ENCODE results near the gene PLIN1.

Gene PLIN1

DNA sequence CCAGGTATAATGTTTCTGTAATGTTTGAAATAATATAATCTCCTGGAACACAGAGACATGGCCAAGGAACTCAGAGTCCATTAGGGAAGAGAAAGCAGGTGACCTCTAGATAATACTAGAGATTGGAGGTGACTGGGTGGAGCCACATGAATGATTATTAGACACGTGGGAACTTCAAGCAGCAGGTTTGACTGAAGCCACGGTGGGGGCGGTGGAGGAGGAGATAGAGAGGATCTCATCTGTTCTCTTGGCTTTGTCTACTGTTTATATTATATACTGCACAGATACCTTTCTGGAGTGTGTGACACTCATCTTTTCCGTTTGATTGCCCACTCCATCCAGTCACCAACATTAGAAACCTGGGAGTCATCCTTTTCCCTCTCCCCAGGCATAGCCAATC, 57.6 kb downstream of the PLIN1 start:
- H3K4me3 ChIP-seq (ENCODE audit: low read length) = no peak overlapping the region
- no peaks in the 10 kb centered on the region for H3K27me3 ChIP-seq (ENCODE audit: insufficient read depth, low read length)
- no peak overlapping the region for H3K27ac ChIP-seq (ENCODE audit: low read depth, low read length)
- no peaks in the 10 kb centered on the region for H3K4me1 ChIP-seq (ENCODE audit: insufficient read depth, low read length)
- H3K9me3 ChIP-seq (ENCODE audit: insufficient read depth, low read depth, low read length) = no peaks in the 10 kb centered on the region
- peaks cover 97% of the 10 kb centered on the region for H3K36me3 ChIP-seq (ENCODE audit: insufficient read depth, low read length)
- WGBS = 95% methylated on average over 4 of the region's 4 CpGs
- no peak overlapping the region for H3K9ac ChIP-seq (ENCODE audit: low read depth, low read length)

- H3K27ac ChIP-seq (ENCODE audit: low read depth, low read length) = no peak overlapping the region
- peaks cover 10% of the 10 kb centered on the region; the same call in 1 of the 2 replicates for H3K9me3 ChIP-seq (ENCODE audit: insufficient read depth, low read depth, low read length)
- no peaks in the 10 kb centered on the region for H3K27me3 ChIP-seq (ENCODE audit: insufficient read depth, low read length)
- peaks cover 94% of the 10 kb centered on the region for H3K36me3 ChIP-seq (ENCODE audit: insufficient read depth, low read length)
- no peak overlapping the region for H3K9ac ChIP-seq (ENCODE audit: low read depth, low read length)
- H3K4me1 ChIP-seq (ENCODE audit: insufficient read depth, low read length) = no peaks in the 10 kb centered on the region
- 91% methylated on average over 4 of the region's 4 CpGs for WGBS
- no peak overlapping the region for H3K4me3 ChIP-seq (ENCODE audit: low read length)
Observed at GRCh38 chr15:89616228-89616627, 62.9 kb downstream of the PLIN1 start.

- Histone ChIP-seq H3K9ac (ENCODE audit: low read depth, low read length) (no peak overlapping the region), H3K4me3 (ENCODE audit: low read length) (no peak overlapping the region), H3K27ac (ENCODE audit: low read depth, low read length) (no peak overlapping the region), H3K9me3 (ENCODE audit: insufficient read depth, low read depth, low read length) (peaks cover 15% of the 10 kb centered on the region; the same call in 1 of the 2 replicates), H3K27me3 (ENCODE audit: insufficient read depth, low read length) (no peaks in the 10 kb centered on the region), H3K4me1 (ENCODE audit: insufficient read depth, low read length) (no peaks in the 10 kb centered on the region), H3K36me3 (ENCODE audit: insufficient read depth, low read length) (peaks cover 96% of the 10 kb centered on the region)
- 75% methylated on average over 1 of the region's 1 CpG for WGBS
Observed at GRCh38 chr15:89615135-89615534, 64.0 kb downstream of the PLIN1 start.

Data from HUES64 (cell line).